Measurements from ENCODE around the gene HIC1. TPM values are rescaled to one million over a fixed set of nuclear protein-coding genes. Genes with fewer than 3 reads are reported as not detected.
"Not testable (repeated sequence)": the region's sequence is repeated elsewhere in the genome, so short reads cannot be mapped to it uniquely, and the experiment has no call there.

Gene HIC1
- total and polyA plus RNA-seq, 3 donors from 2014 or later = 8.7 to 38.4 (median 36.1) TPM

DNA sequence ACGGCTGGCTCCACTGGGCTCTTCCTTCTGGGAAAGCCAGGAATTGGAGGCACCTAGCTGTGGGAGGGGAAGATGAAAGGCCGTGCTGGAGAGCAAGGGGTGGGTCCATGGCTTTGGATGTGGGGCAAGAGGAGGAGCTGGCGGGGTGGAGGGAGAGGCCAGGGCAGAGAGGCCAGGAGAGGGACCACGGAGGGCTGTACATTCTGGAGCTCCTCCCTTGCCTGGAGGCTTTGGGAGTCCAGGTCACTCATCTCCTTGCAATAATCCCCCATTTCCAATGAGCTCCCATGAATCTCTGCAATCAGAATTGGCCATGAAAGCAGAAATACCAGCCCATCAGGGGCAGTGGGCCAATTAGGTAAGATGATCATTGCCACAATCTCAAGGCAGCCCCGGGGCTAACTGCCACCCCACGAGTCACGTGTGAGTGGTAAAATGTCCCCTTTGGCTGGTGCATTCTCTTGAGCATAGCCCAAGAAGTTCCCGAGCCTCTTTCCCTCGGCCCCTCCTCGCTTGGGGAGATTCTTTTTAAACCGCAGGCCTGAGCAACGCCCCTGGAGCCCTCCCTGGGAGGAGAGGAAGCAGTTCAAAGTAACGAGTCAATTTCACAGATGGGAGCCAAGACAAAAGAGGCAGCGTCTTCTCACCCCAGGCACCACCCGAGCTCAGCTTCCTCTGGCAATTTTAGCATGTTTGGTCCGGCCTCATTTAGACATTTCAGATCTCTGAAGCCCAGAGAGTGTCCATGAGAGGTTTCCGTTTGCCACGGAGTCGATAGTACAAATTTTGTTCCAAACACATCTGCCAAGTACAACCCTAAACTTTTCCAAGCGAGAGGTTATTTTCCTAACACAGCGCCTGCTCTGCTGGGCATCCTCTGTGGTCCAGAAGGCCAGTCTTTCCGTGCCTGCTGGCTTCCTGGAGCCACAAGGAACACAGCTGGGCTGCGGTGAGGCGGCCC lies 43.2 kb upstream of the HIC1 start:
- intact Hi-C loops (cut with DNase I; ENCODE audit: low total_unique reads) = no loop called here
- no peak for DNase-seq

DNA sequence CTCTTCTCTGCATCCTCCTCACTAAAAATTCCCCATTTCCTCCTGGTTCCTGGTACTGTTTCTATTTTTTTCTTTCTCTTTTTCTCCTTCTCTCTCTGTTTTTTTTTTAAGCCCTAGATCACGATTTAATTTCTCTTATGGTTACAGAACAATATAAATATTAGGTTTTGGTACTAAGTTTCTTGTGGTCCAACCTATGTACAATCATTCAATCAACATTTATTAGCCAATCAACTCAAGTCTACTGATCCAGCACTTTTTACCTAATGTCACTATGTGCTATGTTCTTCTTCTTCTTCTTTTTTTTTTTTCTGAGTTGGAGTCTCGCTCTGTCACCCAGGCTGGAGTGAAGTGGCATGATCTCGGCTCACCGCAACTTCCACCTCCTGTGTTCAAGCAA lies 42.4 kb upstream of the HIC1 start:
- no peaks in the 10 kb centered on the region for H3K36me3 ChIP-seq (ENCODE audit: low read depth, missing control alignments)
- DNase-seq = no peak
- H3K4me1 ChIP-seq = peaks cover 7% of the 10 kb centered on the region
- H3K4me3 ChIP-seq = no peak overlapping the region
- H3K27ac ChIP-seq = peak overlapping the region in 1 of 2 donors; percentile 77
- H3K9me3 ChIP-seq = no peaks in the 10 kb centered on the region
- H3K27me3 ChIP-seq = no peaks in the 10 kb centered on the region
- 91 to 96% methylated on average over 4 of the region's 4 CpGs for WGBS, 2 donors
- TF ChIP-seq, protein P1, sequence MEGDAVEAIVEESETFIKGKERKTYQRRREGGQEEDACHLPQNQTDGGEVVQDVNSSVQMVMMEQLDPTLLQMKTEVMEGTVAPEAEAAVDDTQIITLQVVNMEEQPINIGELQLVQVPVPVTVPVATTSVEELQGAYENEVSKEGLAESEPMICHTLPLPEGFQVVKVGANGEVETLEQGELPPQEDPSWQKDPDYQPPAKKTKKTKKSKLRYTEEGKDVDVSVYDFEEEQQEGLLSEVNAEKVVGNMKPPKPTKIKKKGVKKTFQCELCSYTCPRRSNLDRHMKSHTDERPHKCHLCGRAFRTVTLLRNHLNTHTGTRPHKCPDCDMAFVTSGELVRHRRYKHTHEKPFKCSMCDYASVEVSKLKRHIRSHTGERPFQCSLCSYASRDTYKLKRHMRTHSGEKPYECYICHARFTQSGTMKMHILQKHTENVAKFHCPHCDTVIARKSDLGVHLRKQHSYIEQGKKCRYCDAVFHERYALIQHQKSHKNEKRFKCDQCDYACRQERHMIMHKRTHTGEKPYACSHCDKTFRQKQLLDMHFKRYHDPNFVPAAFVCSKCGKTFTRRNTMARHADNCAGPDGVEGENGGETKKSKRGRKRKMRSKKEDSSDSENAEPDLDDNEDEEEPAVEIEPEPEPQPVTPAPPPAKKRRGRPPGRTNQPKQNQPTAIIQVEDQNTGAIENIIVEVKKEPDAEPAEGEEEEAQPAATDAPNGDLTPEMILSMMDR (IDR thresholded peaks at IDR 0.05) = no peak
- TF ChIP-seq POLR2A (IDR thresholded peaks at IDR 0.05) = no peak
- intact Hi-C loops (cut with DNase I; ENCODE audit: low total_unique reads) = no loop called here

More for the DNA sequence above, 43.2 kb upstream of the HIC1 start:
- peak overlapping the region in 1 of 2 donors; percentile 77 for H3K27ac ChIP-seq
- no peaks in the 10 kb centered on the region for H3K9me3 ChIP-seq
- 37 to 42% methylated on average over 24 of the region's 24 CpGs for WGBS, 2 donors
- H3K27me3 ChIP-seq = no peaks in the 10 kb centered on the region
- peaks cover 9% of the 10 kb centered on the region for H3K4me1 ChIP-seq
- TF ChIP-seq, protein P1 (IDR thresholded peaks at IDR 0.05) = no peak
- no peak for TF ChIP-seq POLR2A (IDR thresholded peaks at IDR 0.05)
- no peak overlapping the region for H3K4me3 ChIP-seq
- H3K36me3 ChIP-seq (ENCODE audit: low read depth, missing control alignments) = no peaks in the 10 kb centered on the region

DNA sequence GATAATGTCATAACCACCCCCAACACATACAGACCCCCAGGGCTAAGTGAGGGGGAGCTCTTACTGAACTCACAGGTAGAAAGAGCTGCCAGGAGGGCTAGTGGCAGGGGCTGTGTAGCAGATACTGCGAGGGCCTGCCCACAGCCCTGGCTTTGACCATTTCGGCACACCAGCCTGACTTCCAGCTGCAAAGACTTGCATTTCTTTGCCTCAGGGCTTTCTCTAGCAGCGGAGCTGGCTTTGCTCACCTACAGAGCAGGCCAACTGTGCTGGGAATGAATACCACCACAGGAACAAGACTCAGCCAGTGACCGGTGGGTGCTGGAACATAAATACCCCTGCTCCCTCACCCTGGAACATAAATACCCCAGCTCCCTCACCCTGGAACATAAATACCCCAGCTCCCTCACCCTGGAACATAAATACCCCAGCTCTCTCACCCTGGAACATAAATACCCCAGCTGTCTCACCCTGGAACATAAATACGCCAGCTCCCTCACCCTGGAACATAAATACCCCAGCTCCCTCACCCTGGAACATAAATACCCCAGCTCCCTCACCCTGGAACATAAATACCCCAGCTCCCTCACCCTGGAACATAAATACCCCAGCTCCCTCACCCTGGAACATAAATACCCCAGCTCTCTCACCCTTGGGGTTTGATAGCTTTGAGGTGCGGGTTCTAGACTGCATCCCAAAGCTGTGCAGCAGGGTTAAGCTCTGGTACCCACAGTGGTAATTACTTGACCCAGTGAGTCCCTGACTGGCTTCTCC lies 41.5 kb upstream of the HIC1 start:
- H3K4me3 ChIP-seq; H3K27ac ChIP-seq; DNase-seq; H3K4me1 ChIP-seq; H3K36me3 ChIP-seq (ENCODE audit: low read depth, missing control alignments); intact Hi-C loops (cut with DNase I; ENCODE audit: low total_unique reads); H3K9me3 ChIP-seq; H3K27me3 ChIP-seq: not testable (repeated sequence)
- WGBS, 2 donors = 88 to 96% methylated on average over 6 of the region's 6 CpGs

DNA sequence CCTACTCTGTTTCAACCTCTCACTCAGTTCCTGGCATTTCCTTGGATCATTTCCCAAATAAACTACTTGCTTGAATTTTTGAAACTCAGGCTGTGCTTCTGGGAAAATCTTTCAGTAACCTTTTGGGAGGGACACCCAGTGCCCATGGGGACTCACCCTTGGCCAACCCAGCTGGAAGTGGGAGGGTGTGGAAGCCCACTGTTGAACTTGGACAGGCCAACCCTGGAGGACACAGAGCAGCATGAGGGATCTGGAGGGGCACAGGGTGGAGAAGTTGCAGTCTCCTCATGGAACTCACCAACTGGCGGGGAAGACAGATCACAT lies 40.9 kb upstream of the HIC1 start:
- TF ChIP-seq POLR2A (IDR thresholded peaks at IDR 0.05) = no peak
- TF ChIP-seq, protein P1 (IDR thresholded peaks at IDR 0.05) = no peak
- intact Hi-C loops (cut with DNase I; ENCODE audit: low total_unique reads) = no loop called here

DNA sequence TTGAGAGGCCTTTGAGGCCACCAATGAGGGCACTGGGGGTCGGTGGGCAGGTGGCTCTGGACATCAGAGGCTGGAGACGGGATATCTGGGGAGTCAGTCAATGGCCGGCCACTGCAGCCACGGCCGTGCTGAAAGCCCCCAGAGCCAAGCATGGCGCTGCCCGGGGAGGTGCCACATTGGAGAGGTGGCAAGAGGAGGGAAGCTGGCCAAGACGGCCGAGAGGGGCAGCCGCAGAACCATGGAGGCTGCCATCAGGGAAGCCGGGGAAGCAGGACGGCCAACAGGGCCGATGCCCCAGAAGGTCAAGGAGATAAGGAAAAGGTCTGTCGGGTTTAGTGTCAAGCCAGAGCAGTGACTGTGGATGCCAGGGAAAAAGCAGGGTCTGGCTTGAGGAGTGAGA lies 39.6 kb upstream of the HIC1 start:
- Histone ChIP-seq H3K4me1 (peaks cover 5% of the 10 kb centered on the region), H3K36me3 (ENCODE audit: low read depth, missing control alignments) (no peaks in the 10 kb centered on the region), H3K4me3 (no peak overlapping the region), H3K27me3 (no peaks in the 10 kb centered on the region), H3K9me3 (no peaks in the 10 kb centered on the region), H3K27ac (no peak overlapping the region)
- no peak for DNase-seq
- WGBS, 2 donors = 89 to 93% methylated on average over 14 of the region's 14 CpGs
- no peak for TF ChIP-seq POLR2A (IDR thresholded peaks at IDR 0.05)
- TF ChIP-seq, protein P1 (IDR thresholded peaks at IDR 0.05) = no peak
- intact Hi-C loops (cut with DNase I; ENCODE audit: low total_unique reads) = no loop called here

More for the DNA sequence above, 40.9 kb upstream of the HIC1 start:
- Histone ChIP-seq H3K4me1 (peaks cover 5% of the 10 kb centered on the region), H3K27ac (no peak overlapping the region), H3K9me3 (no peaks in the 10 kb centered on the region), H3K36me3 (ENCODE audit: low read depth, missing control alignments) (no peaks in the 10 kb centered on the region), H3K27me3 (no peaks in the 10 kb centered on the region), H3K4me3 (no peak overlapping the region)
- no peak for DNase-seq
- 88 to 94% methylated on average over 1 of the region's 1 CpG for WGBS, 2 donors
